K562 (cell line): ENCODE data around the gene SLC6A6. TPM values are rescaled to one million over a fixed set of nuclear protein-coding genes. Genes with fewer than 3 reads are reported as not detected.

Experiments used
- ATAC-seq: fragments of 200-7000 bp; cut with Tn5 transposase; 3 replicates; pipeline ENCODE4 v1.9.1; 2020; ENCODE audit warnings: moderate library complexity
- BruUV-seq: library from RNA; stranded (reverse); fragments of 400-500 nt; replicated peaks from 2 replicates; lab custom pipeline; 2021; lab: Mats Ljungman, UMichigan
- CTCF ChIA-PET: fragments of 300-600 bp; formaldehyde crosslinking; extraction: SDS; loops from one replicate; lab custom pipeline; 2021; ENCODE audit warnings: low intra/inter-chr PET ratio; lab: Yijun Ruan, JAX
- POLR2A ChIA-PET: fragments of 300-600, 350-650 bp; sonication (Branson Sonifier 250); formaldehyde crosslinking; extraction: SDS; loops from one replicate; lab custom pipeline; 2021; ENCODE audit warnings: antibody characterized with exemption, inconsistent platforms; lab: Yijun Ruan, JAX
- DNase-seq, 4 experiments: peaks; one replicate each; pipeline versions ENCODE4 v3.0.0 to v3.0.0-alpha.2; 2011 to 2018; ENCODE audit warnings: low spot score in 3 of 4, mixed read lengths in 3 of 4; ENCODE audit errors: extremely low read depth in 1 of 4
- FAIRE-seq: peaks from 2 replicates; lab custom pipeline; 2011; peaks lifted over from hg19 to GRCh38; lab: Jason Lieb, UNC
- H2AFZ ChIP-seq: 2 replicates; pipeline ENCODE4 v1.6.0; 2011; ENCODE audit warnings: low read depth, low read length, control low read depth, inconsistent platforms
- H3K27ac ChIP-seq: fragments of 200-600 bp; 3 replicates; pipeline ENCODE4 v1.8.0; 2011; ENCODE audit warnings: low read depth, mild to moderate bottlenecking, control low read depth, inconsistent platforms, low read length, moderate library complexity, mixed read lengths; ENCODE audit errors: extremely low read depth
- H3K27me3 ChIP-seq, 2 experiments: fragments of 300-600 bp in 1 of 2; 2 replicates in 1 of 2; 3 replicates in 1 of 2; pipeline versions ENCODE4 v1.6.0 to v1.8.0; 2011; ENCODE audit warnings: inconsistent platforms in 2 of 2, low read length in 2 of 2, mild to moderate bottlenecking in 1 of 2, mixed read lengths in 1 of 2, moderate library complexity in 1 of 2; ENCODE audit not compliant: control insufficient read depth in 2 of 2, insufficient read depth in 2 of 2
- H3K36me3 ChIP-seq: fragments of 300-600 bp; 3 replicates; pipeline ENCODE4 v1.8.0; 2011; ENCODE audit warnings: mild to moderate bottlenecking, low read length, inconsistent platforms; ENCODE audit not compliant: control insufficient read depth, insufficient read depth
- H3K4me1 ChIP-seq, 2 experiments: fragments of 200-600 bp in 1 of 2; replicated peaks in 1 of 2; 2 replicates in 1 of 2; 3 replicates in 1 of 2; pipeline versions ENCODE4 v1.5.1 to v1.8.0; 2011; ENCODE audit warnings: inconsistent platforms in 2 of 2, low read length in 2 of 2, mild to moderate bottlenecking in 1 of 2, mixed read lengths in 1 of 2, moderate library complexity in 1 of 2; ENCODE audit not compliant: control insufficient read depth in 2 of 2, insufficient read depth in 2 of 2
- H3K4me2 ChIP-seq: 2 replicates; pipeline ENCODE4 v1.6.1; 2011; ENCODE audit warnings: low read length, control low read depth, inconsistent platforms, mixed read lengths; ENCODE audit not compliant: insufficient read depth
- H3K4me3 ChIP-seq: fragments of 200-600 bp; sonication (generic), shearing (Covaris generic); 2 replicates; pipeline ENCODE4 v1.5.1; 2016; ENCODE audit warnings: control low read depth, inconsistent platforms
- H3K79me2 ChIP-seq: fragments of 200-600 bp; 3 replicates; pipeline ENCODE4 v1.8.0; 2011; ENCODE audit warnings: low read length, inconsistent platforms; ENCODE audit not compliant: control insufficient read depth, insufficient read depth
- H3K9ac ChIP-seq, 2 experiments: 2 replicates each; pipeline versions ENCODE4 v1.6.0 to v1.6.1; 2011; ENCODE audit warnings: low read depth in 2 of 2, low read length in 2 of 2, control low read depth in 1 of 2, inconsistent platforms in 1 of 2, mild to moderate bottlenecking in 1 of 2, mixed read lengths in 1 of 2; ENCODE audit not compliant: insufficient read depth in 1 of 2
- H3K9me1 ChIP-seq: one replicate; pipeline ENCODE4 v1.6.0; 2011; ENCODE audit warnings: inconsistent platforms, mild to moderate bottlenecking, low read length, moderate library complexity; ENCODE audit not compliant: control insufficient read depth, insufficient read depth
- H3K9me3 ChIP-seq: replicated peaks from 2 replicates; pipeline ENCODE4 v1.5.1; 2011; ENCODE audit warnings: low read depth, low read length, inconsistent platforms; ENCODE audit not compliant: control insufficient read depth, insufficient read depth
- H4K20me1 ChIP-seq: replicated peaks from 2 replicates; pipeline ENCODE4 v1.6.1; 2011; ENCODE audit warnings: low read length, inconsistent platforms, mixed read lengths; ENCODE audit not compliant: control insufficient read depth, insufficient read depth
- ARID3B ChIP-seq: fragments of 250-450 bp; sonication (Bioruptor Pico); IDR thresholded peaks from 2 replicates; pipeline ENCODE4 v1.4.0; 2020; ENCODE audit warnings: borderline replicate concordance
- ATF1 ChIP-seq, 2 experiments: fragments of 450-650 bp in 1 of 2; IDR thresholded peaks; 2 replicates each; pipeline ENCODE4 v1.6.1; 2016; ENCODE audit warnings: missing compliant biosample characterization in 1 of 2, missing genetic modification characterization in 1 of 2
- EP300 ChIP-seq: IDR thresholded peaks from 2 replicates; pipeline ENCODE4 v1.6.1; 2012; ENCODE audit warnings: low read length, improper control_type of control experiment
- GATAD2A ChIP-seq: fragments of 450-650 bp; IDR thresholded peaks from 2 replicates; pipeline ENCODE4 v1.6.1; 2017
- GTF3C2 ChIP-seq: IDR thresholded peaks from 3 replicates; pipeline ENCODE4 v1.6.1; 2011; ENCODE audit warnings: borderline replicate concordance, mild to moderate bottlenecking, moderate library complexity; ENCODE audit not compliant: insufficient read length; ENCODE audit errors: extremely low read depth
- HES1 ChIP-seq: fragments of 450-650 bp; IDR thresholded peaks from 2 replicates; pipeline ENCODE4 v1.6.1; 2016; ENCODE audit warnings: low read depth, mild to moderate bottlenecking, moderate library complexity
- JUN ChIP-seq, 2 experiments: sonication (generic) in 1 of 2; formaldehyde crosslinking in 1 of 2; IDR thresholded peaks; 2 replicates each; pipeline versions ENCODE4 v1.6.1 to v1.8.0; 2012 to 2022; ENCODE audit warnings: borderline replicate concordance in 2 of 2, mild to moderate bottlenecking in 2 of 2, improper control_type of control experiment in 1 of 2, low read depth in 1 of 2, low read length in 1 of 2, missing genetic modification reagents in 1 of 2
- JUNB ChIP-seq: fragments of 450-650 bp; formaldehyde crosslinking; conservative IDR thresholded peaks from 2 replicates; pipeline ENCODE4 v1.4.0; 2020; ENCODE audit warnings: mild to moderate bottlenecking
- KLF1 ChIP-seq: fragments of 450-650 bp; IDR thresholded peaks from 2 replicates; pipeline ENCODE4 v1.6.1; 2016; ENCODE audit warnings: missing genetic modification characterization, missing compliant biosample characterization
- MAX ChIP-seq: sonication (generic); formaldehyde crosslinking; IDR thresholded peaks from 2 replicates; pipeline ENCODE4 v1.9.0; 2022; ENCODE audit warnings: mild to moderate bottlenecking, missing genetic modification reagents
- NFE2L1 ChIP-seq: fragments of 450-650 bp; IDR thresholded peaks from 2 replicates; pipeline ENCODE4 v1.6.1; 2016; ENCODE audit warnings: missing genetic modification characterization, low read depth, mild to moderate bottlenecking, missing compliant biosample characterization, moderate library complexity, borderline replicate concordance
- SIN3A ChIP-seq, 2 experiments: fragments of 150-350 bp in 1 of 2; IDR thresholded peaks; 2 replicates each; pipeline ENCODE4 v1.6.1; 2011 to 2016; ENCODE audit warnings: borderline replicate concordance in 2 of 2, low read depth in 2 of 2, low read length in 2 of 2, mild to moderate bottlenecking in 2 of 2, moderate library complexity in 2 of 2; ENCODE audit not compliant: control insufficient read depth in 1 of 2
- SMAD1 ChIP-seq: fragments of 150-350 bp; IDR thresholded peaks from 2 replicates; pipeline ENCODE4 v1.6.1; 2014; ENCODE audit warnings: low read length, low read depth; ENCODE audit not compliant: partially characterized antibody
- ZNF134 ChIP-seq: fragments of 250-450 bp; sonication (Bioruptor Pico); conservative IDR thresholded peaks from 2 replicates; pipeline ENCODE4 v1.4.0; 2020
- WGBS: fragments of 100-300 bp; shearing (Covaris generic); methylation state at CpG from one replicate; pipeline ENCODE4 v1.1.6; 2016; ENCODE audit warnings: low coverage, mixed read lengths; ENCODE audit not compliant: insufficient coverage; ENCODE audit errors: missing lambda C conversion rate; 5-methylcytosine and 5-hydroxymethylcytosine counted together
- in situ Hi-C: fragments of 300-500 bp; cut with MboI; formaldehyde crosslinking; loops from 4 replicates; pipeline ENCODE4 v1.15.0; 2018; ENCODE audit warnings: inconsistent platforms, mixed read lengths
- intact Hi-C: fragments of 100-400 bp; cut with micrococcal nuclease; formaldehyde crosslinking; loops from 2 replicates; pipeline ENCODE4 v1.14.2; 2022
- polyA plus RNA-seq, 8 experiments: library from polyadenylated mRNA; depleted of rRNA in 4 of 8; stranded (reverse) in 5 of 8; unstranded in 3 of 8; fragments of >200 nt; fragmentation: Nextera tagmentation in 2 of 8; fragmentation: Illumina TruSeq in 1 of 8; extraction: Ambion mirVana in 2 of 8; extraction: Trizol in 1 of 8; gene quantifications; 2 replicates each; pipeline versions ENCODE4 v1.2.1 to v1.2.3, GENCODE V29; 2011 to 2014; ENCODE audit warnings: inconsistent platforms in 1 of 8, missing spikeins in 1 of 8
- total RNA-seq, 7 experiments: library from RNA; depleted of rRNA in 6 of 7; stranded (reverse); fragments of >200 nt in 6 of 7; fragmentation: Illumina TruSeq in 2 of 7; extraction: Trizol in 2 of 7; gene quantifications; 2 replicates each; pipeline versions ENCODE4 v1.2.1 to v1.2.3, GENCODE V29; 2011 to 2021; ENCODE audit warnings: low replicate concordance in 1 of 7

SLC6A6 gene
- total and polyA plus RNA-seq, 9 of the 15 experiments (the other 6 are each of a cell fraction or from before 2014, with no cell fraction given): 12.3 to 203 (median 93.2) TPM

GRCh38 chr3:14487086-14487485 lies 84.7 kb downstream of the SLC6A6 start:
- H3K36me3 ChIP-seq: peaks cover 76% of the 10 kb centered on the region; the same call in 2 of the 3 replicates
- H3K4me3 ChIP-seq: no peak overlapping the region
- DNase-seq (no peak), ATAC-seq (no peak), FAIRE-seq (no peak)
- no peaks in the 10 kb centered on the region for H3K27me3 ChIP-seq
- BruUV-seq: no TSS peak
- H2AFZ ChIP-seq: no peak overlapping the region
- intact Hi-C loops: no loop called here
- no peak overlapping the region for H3K4me2 ChIP-seq
- POLR2A ChIA-PET: interaction anchor here (0.5 to 0.9 kb wide), 3 partner anchors 11 to 34 kb away, joined by 3 to 5 read pairs (median 3); no protein-coding TSS in a partner anchor
- CTCF ChIA-PET: no interaction called here
- H3K9ac ChIP-seq: no peak overlapping the region
- H3K9me3 ChIP-seq: no peaks in the 10 kb centered on the region
- no peak overlapping the region for H3K27ac ChIP-seq
- 85% methylated on average over 8 of the region's 8 CpGs for WGBS
- in situ Hi-C loops: no loop called here
- 0 out of 2 replicates have a peak, but pooled peaks cover 5% of the 10 kb centered on the region for H4K20me1 ChIP-seq
- H3K9me1 ChIP-seq: no peaks in the 10 kb centered on the region
- H3K4me1 ChIP-seq: peaks cover 0 to 5% of the 10 kb centered on the region in 2 experiments; a peak in 2 of 5 replicates
- H3K79me2 ChIP-seq: no peaks in the 10 kb centered on the region
- TF ChIP-seq EP300 (no peak), ATF1 (CRISPR knock-in tag; IDR thresholded peaks at IDR 0.05) (no peak), ATF1 (tag; IDR thresholded peaks at IDR 0.05) (no peak), JUN (IDR thresholded peaks at IDR 0.05; ENCODE audit: borderline replicate concordance, low read depth, low read length) (no peak), JUN (CRISPR knock-in tag; IDR thresholded peaks at IDR 0.05; ENCODE audit: borderline replicate concordance) (no peak), NFE2L1 (tag) (no peak), SIN3A (IDR thresholded peaks at IDR 0.05; ENCODE audit: borderline replicate concordance in 2 of 2, control insufficient read depth in 1 of 2, low read depth in 2 of 2, low read length in 2 of 2) (no peak), ZNF134 (CRISPR knock-in tag) (no peak), ARID3B (no peak), GATAD2A (no peak), GTF3C2 (no peak), HES1 (no peak), JUNB (CRISPR knock-in tag) (no peak), MAX (CRISPR knock-in tag) (no peak), SMAD1 (no peak), KLF1 (tag) (no peak)
